Stimulated activated CD8-positive, alpha-beta memory T cell treated with anti-CD3 and anti-CD28 coated beads, Interleukin-15, amount 100 ng/mL, for 48 hours (primary cell): ENCODE measurements around the gene PADI6.

Source experiments
- DNase-seq, 2 donors: peaks; one replicate each; pipeline ENCODE4 v3.0.0-alpha.2; 2020; ENCODE audit warnings: low read depth in 2 of 2

Gene PADI6

GRCh38 chr1:17434016-17434415 lies 62.0 kb downstream of the PADI6 start:
- no peak for DNase-seq

DNA sequence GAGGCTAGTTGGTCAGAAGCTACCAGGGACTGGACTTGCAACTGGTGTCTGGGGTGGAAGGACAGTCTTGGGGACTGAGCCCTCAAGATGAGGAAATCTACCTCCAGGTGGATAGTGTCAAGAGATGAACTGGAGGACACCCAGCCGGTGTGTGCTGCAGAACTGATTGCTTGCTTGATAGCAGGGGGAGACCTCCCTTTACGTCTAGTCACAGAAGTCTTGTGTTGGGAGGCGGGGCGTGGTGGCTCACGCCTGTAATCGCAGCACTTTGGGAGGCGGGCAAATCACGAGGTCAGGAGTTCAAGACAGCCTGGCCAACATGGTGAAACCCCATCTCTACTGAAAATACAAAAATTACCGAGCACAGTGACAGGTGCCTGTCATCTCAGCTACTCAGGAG lies 62.6 kb downstream of the PADI6 start:
- no peak for DNase-seq

DNA sequence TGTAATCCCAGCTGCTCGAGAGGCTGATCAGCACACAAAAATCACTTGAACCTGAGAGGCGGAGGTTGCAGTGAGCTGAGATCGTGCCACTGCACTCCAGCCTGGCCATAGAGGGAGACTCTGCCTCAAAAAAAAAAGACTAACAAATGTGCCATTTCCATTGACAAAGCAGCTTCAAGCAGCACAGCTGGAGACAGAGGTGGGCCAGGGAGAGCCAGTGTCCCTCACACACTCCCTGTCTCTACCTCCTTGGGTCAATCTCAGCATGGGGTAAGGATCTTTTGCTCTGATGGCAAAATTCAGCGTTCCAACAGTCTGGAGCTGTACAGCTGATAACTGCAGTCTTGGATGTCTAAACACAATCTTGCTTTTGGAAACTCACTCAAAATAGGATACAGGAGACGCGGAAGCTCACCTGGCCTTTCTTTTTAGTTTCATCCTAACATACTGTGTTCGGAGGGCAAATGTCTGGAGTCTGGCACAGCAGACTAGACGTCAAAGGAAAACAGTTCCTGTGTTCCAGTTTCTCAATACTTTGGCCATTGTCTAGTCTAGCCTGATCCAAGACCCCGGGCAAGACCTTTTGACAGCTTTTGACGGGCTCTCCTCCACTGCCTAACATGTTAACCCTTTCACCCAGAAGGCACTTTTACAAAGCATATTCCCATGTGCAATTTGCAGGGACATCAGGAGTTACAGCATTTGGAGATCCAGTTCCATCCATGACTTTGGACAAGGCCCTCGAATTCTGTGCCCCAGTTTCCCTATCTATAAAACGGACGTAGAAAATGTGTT lies 64.6 kb downstream of the PADI6 start:
- no peak for DNase-seq

GRCh38 chr1:17437260-17437579 lies 65.2 kb downstream of the PADI6 start:
- DNase-seq: no peak

- peak; percentile 47 to 52 for DNase-seq
Measured at GRCh38 chr1:17437580-17438317, 65.8 kb downstream of the PADI6 start.

DNA sequence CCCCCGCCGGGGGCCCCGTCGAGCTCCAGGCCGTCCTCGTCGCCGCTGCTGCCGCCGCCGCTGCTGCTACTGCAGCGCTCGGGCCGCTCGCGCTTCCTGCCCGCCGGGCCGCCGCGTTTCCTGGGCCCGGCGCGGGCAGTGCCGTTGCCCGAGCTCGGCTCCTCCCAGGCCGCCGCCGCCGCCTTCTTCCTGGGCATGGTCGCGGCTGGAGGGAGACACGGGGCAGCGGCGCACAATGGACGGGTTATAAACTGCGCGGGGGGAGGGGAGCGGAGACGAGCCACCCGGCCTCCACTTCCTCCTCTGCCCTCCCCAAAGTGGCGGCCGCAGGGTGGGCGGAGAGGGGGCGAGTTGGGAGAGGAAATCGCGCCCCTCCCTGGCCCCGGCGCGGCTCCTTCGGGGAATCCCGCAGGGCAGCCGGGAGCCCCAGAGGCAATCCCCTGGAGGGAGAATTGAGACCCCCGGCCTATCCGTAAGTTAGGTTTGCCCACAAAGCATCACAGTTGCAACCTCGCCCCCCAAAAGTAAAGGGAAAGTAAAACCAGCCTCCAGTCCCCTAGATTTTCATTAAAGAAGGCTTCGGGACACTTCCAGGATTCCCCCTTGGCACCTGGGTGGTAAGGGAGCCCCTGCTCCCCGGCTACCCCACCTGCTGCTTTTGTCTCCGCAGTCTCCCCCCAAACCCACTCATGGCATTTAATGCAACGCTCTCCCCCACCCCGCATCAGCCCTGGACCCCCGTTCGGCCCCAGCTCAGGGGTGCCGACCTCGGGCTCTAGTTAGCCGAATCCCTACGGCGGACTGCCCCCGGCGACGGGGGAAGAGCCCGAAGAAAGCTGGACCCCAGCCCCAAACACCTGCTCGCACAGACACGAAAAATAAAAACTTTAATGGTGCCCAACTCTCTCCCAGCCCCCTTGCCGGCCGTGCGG lies 66.6 kb downstream of the PADI6 start:
- peak; percentile 71 to 82 for DNase-seq

- peak; percentile 58 for DNase-seq
Measured at GRCh38 chr1:17439250-17440073, 67.5 kb downstream of the PADI6 start, which contains the start of gene RCC2. Gene RCC2, minus strand, starts transcription at chr1:17439677. Its CDS starts 1,163 bp downstream, at chr1:17438514.

DNA sequence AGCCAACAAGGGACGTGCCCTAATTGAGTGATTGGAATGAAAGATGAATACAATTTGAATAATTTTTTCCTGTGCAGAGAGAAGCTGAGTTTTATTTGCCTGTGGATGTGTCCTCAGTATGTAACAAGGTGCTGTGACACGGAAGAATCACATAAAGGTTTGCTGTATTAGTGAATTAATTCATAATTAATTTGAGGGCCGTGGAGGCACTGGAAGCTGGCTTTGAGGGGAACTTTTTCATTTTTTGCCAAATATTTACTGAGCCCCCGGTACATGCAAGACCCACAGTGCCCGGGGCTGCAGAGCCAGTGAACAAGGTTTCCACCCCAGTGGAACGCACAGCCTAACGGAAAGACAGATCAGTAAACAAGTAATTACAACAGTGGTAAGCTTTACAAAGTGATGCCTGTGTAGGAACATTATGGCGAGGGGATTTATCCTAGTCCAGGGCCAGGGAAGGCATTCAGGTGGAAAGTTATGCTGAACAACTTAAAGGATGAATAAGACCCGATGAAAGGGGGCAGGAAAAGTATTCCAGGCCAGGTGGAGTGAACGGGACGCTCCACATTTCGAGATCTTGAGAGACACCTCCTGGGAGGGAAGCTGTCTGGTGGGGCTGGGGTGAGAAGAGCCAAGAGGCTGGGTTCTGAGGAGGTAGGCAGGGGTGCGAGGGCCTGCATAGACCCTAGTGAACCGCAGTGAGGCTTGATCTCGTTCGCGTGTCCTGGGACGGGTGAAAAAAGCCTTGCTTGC lies 68.3 kb downstream of the PADI6 start:
- DNase-seq: no peak

DNA sequence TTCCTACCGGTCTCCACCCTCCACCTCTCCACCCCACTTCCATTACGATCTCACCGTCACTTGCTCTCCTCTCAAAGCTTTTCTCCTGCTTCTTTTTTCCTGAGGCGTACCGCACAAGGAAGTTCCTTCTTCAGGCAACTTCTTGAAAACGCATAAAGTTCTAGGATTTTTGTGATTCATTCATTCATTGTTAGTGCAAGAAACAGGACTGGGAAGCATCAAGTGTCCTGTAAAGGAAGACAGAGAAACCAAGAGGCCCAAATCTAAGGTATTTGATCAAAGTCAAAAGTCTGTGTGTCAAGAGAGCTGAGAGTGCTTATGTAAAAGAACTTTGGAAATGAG lies 68.8 kb downstream of the PADI6 start:
- DNase-seq: no peak

GRCh38 chr1:17441265-17441992 lies 69.4 kb downstream of the PADI6 start:
- no peak for DNase-seq

DNA sequence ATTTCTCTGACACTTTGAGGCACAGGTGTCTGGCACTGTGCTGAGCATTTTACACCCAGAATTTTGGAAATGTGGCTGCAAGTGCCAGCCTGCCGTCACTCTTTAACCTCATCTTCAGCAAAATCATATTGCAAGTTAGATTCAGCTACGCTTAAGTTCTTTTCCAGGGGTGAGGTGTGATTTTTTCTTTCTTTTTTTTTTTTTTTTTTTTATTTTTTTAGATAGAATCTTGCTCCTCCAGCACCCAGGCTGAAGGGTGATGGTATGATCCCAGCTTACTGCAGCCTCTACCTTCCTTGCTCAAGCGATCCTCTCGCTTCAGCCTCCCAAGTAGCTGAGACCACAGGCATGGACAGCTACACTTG lies 70.0 kb downstream of the PADI6 start:
- DNase-seq: no peak

- DNase-seq: no peak
Measured at GRCh38 chr1:17442841-17443240, 70.8 kb downstream of the PADI6 start.

- no peak for DNase-seq
Measured at GRCh38 chr1:17447501-17447992, 75.6 kb downstream of the PADI6 start.
